GM21825 (cell line): ENCODE data around the gene SDF2.
A peak's percentile ranks its signal among the peaks of the same experiment; 100 is the strongest.
"Not testable (repeated sequence)": the region's sequence is repeated elsewhere in the genome, so short reads cannot be mapped to it uniquely, and the experiment has no call there.

ENCODE experiments used
- ATAC-seq: cut with Tn5 transposase; IDR thresholded peaks from one replicate; pipeline ENCODE4 v1.9.1; 2021; ENCODE audit warnings: mild to moderate bottlenecking, moderate library complexity; ENCODE audit not compliant: unreplicated experiment

SDF2 gene

DNA sequence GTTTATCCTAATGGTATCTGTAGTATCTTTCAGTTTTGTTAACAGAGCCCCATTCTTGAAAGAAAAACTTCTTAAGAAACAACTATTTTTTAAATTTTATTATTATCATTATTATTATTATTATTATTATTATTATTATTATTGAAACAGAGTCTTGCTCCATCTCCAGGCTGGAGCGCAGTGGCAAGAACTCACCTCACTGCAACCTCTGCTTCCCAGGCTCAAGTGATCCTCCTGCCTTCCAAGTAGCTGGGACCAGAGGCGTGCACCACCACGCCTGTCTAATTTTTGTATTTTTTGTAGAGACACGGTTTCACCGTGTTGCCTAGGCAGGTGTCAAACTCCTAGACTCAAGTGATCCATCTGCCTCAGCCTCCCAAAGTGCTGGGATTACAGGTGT is 23.7 kb upstream of the SDF2 start:
- ATAC-seq, result no peak

DNA sequence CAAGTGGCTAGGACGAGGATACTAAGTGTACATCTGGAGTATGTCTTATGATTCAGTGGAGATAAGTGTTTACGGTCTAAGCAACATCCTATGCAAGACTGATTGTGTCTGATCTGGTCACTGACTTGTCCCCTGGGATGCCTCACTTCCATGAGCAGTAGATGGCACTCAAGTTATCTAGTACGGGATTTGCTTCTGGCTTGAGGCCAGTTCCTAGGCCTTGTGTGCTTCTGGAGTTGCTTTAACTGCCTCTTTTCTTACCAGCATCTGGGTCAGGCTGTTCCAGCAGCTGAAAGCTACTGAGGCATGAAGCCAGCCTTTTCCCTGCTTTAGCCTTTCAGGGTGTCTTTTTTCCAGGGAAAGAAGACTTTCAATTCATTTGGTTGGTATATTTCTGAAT is 23.3 kb upstream of the SDF2 start:
- ATAC-seq, result no peak

DNA sequence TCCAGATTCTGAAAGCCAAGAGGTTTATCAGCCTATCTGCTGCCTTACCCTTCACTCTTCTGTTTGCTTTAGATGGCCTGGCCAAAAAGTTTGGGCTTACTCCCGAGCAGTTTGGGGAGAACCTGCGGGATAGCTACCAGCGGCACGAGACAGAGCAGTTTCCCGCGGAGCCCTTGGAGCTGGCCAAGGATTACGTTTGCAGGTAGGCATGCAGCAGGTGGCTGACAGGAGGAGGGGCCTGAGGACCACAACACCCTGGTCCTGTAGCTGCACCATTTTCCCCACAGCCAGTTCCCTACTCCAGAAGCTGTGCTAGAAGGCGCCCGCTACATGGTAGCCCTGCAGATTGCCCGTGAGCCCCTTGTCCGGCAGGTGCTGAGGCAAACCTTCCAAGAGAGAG is 20.9 kb upstream of the SDF2 start:
- ATAC-seq, result no peak

DNA sequence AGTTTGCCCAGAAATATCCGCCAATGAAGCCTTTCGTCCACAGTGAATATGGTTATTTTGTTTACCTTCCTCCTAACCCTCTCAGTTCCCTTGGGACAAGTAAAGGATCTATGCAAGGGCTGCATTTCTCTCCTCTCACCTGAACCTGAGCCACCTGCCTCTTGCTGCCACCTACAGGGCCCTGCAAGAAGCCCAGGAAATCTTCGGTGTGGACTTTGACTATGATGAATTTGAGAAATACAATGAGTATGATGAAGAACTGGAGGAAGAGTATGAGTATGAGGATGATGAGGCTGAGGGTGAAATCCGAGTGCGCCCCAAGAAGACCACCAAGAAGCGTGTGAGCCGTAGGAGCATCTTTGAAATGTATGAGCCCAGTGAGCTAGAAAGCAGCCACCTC is 14.3 kb upstream of the SDF2 start:
- ATAC-seq, result no peak

DNA sequence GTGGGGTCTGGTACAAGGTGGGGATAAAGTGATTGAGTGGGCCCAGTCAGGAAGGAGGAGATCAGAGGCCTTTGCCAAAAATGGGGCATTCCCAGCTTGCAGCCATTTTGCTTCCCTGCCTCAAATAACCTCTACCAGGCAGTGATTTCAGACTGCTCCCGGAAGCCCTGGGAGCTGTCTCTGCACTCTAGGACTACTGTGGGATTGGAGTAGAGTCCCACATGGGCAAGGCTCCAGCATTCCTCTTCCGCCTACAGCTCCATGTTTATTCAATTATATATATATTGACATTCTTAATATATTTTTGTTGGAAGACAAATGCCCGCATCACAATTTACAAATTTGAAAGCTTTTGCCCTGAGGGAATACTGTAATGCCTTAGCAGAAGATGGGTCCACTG is 13.8 kb upstream of the SDF2 start:
- ATAC-seq, result no peak

DNA sequence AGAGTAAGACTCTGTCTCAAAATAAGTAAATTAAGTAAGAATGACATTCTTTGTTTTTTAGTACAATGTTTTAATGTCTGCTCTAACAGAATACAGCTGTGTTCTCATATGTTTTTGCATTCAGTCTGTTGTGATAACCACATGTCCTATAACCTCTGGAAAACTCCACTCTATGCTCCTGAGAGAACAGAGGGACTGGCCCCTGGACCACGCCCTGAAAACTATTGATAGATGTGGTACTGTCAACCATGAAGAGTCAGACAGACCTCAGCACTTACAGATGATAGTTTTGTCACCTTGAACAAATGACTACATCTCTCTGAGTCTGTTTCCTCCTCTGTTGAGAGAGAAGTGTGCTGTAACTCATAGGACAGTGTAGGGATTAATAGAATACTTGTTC is 8.2 kb upstream of the SDF2 start:
- ATAC-seq, result no peak

DNA sequence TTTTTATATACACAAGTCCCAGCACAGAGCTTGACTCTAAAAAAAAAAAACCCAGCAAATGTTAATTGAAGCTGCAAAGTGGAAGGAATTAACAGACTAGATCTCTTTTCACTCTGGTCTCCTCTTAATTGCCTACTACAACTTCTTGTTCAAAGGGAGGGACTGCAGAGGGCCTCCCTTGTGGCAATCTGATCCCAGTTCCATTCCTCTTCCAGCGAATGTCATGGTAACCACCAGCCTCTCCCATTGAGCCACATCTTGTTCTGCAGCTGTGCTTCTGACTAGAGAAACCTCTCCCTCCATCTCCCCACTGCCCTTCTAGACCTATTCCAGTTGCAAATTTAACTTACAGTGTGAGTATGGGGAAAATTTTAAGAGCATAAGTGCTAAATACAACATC is 6.2 kb upstream of the SDF2 start:
- no peak for ATAC-seq

DNA sequence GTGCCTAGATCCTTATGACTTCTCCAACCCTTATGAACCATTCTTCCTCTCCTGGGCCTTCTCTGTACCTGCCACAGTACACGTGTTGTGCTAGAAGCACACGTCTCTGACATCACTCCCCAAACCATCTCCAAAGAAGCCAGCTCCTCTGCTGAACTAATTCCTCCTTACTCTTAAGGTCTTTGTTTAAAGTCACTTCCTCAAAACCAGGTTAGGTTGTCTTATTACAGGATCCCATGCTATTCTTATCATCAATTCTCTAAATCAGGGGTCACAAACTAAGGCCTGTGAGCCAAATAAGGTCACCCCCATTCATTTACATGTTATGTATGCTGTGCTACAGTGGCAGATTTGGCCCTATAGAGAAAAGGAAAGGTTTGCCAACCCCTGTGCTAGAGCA is 4.3 kb upstream of the SDF2 start:
- ATAC-seq, result no peak

DNA sequence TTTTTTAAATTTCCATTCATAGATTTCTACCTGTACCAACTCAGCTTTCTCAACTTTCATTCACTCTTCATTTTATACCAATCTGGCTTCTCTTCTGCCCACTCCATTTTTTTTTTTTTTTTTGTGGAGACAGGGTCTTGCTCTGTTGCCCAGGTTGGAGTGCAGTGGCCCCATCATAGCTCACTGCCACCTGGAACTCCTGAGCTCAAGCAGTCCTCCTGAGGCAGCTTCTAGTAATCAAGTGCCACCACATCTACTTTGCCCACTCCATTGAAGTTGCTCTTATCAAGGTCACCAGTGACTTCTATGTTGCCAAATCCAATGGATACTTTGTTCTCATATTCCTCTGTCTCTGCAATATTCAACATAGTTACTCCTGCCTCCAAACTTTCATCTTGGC is 2.0 kb upstream of the SDF2 start:
- ATAC-seq, result no peak

DNA sequence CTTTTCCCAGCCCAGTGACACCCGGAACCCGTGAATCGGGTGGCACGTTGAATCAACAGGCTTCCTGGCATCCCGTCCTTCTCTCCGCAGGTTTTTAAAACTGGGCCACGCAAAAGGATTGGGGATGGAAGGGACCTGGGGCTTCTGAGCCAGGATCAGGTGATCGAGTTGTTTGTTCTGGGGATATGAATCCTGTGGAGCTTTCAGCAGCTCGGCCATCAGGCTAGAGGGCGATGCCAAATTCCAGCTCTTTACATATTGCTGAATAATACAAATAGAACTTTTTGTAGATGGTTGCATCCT is 772 bp upstream of the SDF2 start:
- peak; percentile 3 for ATAC-seq

DNA sequence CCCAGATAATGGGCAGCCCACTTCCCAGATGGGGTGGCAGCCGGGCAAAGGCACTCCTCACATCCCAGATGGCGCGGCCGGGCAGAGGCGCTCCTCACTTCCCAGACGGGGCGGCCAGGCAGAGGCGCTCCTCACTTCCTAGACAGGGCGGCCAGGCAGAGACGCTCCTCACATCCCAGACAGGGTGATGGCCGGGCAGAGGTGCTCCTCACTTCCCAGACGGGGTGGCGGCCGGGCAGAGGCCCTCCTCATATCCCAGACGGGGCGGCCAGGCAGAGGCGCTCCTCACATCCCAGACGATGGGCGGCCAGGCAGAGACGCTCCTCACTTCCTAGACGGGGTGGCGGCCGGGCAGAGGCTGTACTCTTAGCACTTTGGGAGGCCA is 2.2 kb downstream of the SDF2 start:
- not testable (repeated sequence) for ATAC-seq

DNA sequence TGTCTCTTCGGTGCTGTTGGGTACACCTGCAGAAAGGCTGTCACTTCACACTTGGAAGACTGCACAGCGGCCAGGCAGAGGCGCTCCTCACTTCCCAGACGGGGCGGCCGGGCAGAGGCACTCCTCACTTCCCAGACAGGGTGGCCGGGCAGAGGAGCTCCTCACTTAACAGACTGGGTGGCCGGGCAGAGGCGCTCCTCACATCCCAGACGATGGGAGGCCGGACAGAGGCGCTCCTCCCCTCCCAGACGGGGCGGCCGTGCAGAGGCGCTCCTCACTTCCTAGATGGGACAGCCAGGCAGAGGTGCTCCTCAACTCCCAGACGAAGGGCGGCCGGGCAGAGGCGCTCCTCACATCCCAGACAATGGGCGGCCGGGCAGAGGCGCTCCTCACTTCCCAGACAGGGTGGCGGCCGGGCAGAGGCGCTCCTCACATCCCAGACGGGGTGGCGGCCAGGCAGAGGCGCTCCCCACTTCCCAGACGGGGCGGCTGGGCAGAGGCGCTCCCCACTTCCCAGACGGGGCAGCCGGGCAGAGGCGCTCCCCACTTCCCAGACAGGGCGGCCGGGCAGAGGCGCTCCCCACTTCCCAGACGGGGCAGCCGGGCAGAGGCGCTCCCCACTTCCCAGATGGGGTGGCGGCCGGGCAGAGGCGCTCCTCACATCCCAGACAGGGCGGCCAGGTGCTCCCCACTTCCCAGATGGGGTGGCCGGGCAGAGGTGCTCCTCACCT is 2.8 kb downstream of the SDF2 start:
- ATAC-seq, result not testable (repeated sequence)

DNA sequence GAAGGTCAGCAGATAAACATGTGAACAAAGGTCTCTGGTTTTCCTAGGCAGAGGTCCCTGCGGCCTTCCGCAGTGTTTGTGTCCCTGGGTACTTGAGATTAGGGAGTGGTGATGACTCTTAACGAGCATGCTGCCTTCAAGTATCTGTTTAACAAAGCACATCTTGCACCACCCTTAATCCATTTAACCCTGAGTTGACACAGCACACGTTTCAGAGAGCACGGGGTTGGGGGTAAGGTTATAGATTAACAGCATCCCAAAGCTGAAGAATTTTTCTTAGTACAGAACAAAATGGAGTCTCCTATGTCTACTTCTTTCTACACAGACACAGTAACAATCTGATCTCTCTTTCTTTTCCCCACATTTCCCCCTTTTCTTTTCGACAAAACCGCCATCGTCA is 3.4 kb downstream of the SDF2 start:
- ATAC-seq, result not testable (repeated sequence)

DNA sequence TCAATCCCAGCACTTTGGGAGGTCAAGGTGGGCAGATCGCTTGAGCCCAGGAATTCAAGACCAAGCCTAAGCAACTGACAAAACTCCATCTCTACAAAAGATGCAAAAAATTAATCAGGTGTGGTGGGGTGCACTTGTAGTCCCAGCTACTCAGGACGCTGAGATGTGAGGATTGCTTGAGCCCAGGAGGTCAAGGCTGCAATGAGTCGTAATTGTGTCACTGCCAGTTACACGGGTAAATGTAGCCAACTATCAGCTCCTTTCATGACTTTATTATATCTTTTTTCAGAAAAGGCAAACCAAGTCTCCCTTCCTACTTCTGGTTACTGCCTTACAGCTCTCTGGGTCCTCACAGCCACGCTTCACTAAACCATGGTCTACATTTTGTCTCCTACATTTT is 4.0 kb downstream of the SDF2 start:
- ATAC-seq, result no peak

DNA sequence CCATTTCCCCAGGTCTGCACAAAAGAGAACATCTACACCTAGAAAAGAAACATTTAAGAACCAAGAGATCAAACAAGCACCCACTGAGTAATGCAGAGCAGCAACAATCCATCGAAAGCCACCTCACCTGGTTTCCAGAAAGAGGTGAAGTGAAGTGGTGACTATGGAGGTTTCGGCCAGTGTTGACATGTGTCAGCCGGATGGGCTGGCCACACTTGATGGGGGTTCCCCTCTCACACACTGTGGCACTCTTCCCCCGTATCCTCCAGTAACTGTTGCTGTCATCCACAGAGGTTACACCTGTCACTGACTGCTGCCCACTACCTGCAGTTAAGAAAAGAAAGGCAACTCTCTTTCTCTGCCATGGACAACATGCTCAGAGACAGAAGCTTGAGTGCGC is 6.5 kb downstream of the SDF2 start:
- ATAC-seq, result no peak

DNA sequence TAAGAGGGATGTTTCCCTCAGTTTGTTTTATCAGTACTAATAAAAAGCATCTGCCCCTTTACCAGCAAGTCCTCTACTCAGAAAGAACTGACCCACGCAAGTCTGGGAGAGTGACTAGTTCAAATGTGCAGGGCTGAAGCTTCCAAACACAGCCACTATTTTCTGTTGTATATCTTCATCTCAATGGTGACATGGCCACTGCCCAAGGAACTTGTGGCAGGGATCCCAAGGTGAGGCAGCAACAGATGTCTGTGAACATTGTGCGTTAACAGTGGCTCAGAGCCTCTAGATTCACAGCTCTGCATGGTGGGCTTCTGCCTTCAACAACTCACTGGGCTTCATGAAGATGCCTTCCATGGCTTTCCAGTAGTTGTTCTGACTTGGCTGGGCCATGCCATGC is 13.0 kb downstream of the SDF2 start:
- ATAC-seq, result no peak

DNA sequence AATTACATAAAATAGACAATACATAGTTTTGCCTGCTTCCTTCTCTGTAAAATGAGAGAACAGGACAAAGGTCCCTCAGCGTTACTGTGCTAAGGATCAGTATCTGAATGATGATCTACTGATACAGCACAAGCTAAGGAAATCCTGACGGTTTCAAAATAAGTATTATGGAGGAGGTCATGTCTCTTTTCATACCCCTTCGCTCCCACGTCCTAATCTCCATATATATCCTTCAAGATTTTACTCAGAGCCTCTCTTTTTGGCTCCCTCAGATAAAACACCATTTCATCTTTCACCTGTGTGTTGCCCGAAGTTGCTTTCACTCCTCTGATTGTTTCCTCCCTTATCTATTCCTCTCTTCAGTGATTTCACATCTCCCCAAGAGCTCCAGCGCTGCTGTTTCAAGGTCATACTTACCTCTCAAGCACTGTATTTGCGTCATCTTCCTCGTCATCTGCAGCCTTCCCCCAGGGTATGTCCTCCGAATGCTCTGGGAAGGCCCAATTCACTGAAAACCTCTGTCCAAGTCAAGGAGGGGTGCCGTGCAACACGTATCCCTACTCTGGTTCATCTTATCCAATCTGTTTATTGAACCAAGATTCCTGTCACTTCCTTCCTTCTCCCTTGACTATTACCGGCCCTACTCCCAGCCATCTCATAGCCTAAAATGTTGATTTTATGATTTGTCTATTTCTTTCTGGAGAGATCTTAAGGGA is 15.5 kb downstream of the SDF2 start:
- ATAC-seq, result no peak

DNA sequence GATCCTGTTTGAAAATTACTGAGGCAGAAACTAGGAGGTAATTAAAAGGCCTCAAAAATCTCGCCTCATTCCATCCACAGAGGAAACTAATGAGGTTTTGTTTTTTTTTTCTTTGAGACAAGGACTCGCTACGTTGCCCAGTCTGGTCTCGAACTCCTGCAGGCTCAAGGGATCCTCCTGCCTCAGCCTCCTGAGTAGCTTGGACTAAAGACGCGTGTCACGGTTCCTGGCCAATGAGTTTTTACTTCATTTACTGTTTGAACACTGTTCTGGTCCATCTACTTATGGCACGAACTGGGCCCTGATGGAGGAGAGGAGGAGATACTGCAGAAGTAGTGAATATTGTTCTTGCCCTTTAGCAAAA is 16.1 kb downstream of the SDF2 start:
- no peak for ATAC-seq

DNA sequence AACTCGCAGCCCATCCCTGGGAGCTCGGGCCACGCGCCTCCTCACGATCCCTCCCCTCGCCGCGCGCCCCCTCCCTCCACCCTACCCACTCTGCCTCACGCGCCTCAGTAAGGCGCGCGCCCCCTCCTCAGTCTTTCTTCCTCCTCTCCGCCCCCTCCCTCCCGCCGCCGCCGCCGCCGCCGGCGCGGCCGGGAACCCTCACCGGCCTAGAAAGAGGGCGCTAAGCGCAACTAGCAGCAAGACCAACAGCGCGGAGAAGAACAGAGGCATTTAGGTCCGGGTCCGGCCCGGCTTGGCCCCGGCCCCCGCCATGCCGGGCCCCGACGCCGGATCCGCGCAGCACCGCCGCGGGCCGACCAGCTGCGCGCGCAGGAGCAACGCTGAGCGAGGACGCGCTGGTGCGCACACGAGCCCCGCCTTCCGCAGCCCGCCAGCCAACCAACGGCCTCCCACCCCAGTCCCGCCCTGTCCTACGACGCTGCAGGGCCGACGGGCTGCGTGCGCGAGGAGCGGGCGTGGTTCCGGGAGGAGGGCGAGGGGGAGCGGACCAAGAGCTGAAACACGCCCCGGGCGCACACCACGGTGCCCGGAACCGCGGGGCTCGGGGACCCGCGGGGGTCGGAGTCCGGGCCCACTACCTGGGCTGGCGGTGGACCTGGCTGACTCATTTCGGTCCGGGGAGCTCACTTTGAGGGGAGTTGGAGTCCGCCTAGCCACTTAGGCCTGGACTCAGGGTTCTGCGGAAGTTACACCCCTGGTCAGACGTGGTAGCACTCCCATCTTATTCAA is 16.7 kb downstream of the SDF2 start, which contains the start of gene BLTP2:
TSS of gene BLTP2 (minus strand) at position 372 of the 789 bp plus-strand sequence. CDS start at position 270, 102 bp downstream.
- ATAC-seq, result peak; percentile 82

DNA sequence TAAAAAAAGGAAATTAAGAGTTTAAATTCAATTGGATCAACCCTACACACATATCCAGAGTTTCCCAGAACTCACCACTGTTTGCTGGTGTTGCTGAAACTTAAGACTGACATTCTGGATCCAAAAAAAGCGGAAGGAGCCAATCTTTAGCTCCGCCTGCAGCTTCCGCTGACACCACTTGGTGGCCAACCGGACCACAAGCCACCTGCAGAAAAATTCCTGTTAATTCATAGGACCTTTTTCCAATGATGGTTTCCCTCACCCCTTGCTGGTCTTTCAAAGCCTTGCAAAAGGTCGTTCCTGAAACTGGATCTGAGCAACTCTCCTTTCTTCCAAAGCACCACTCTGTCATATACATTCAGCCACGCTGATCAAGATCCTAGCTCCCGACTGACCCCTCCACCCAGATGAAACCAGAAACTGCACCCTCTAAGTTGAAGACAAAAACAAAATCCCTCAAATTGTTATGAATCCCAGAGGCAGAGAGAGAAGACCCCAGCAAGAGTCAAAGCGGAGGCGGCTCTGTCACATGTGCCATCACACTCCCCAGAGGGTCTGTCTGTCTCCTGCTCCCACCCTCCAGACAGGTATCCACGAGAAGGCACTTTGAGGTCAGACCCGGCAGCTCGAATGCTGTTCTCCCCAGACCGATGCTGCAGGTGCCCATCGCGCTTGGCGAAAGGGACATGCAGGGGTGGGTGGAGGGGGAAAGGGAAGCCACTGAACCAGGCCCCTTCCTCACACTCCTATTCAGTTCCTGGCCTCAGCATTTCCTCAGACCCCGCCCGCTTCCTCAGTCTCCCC is 17.5 kb downstream of the SDF2 start:
- ATAC-seq, result peak; percentile 3

DNA sequence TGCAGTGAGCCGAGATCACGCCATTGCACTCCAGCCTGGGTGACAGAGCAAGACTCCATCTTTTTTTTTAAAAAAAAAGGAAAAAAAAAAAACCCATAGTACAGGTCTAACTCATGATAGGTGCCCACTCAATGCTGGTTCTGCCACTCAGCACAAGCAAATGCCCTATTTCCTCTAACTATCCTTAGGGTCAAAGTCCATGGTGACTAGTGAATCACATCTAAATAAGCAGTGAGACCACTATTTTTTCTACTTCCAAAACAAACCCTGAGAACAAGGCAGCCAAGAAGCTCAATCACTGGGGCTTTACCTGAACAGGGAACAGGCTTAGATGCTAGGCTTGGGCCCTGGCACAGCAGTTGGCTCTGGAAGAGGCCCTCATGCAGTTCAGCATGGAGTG is 20.1 kb downstream of the SDF2 start:
- ATAC-seq, result no peak
